GM21619 (cell line): ENCODE data around the gene GPR4.
A peak's percentile ranks its signal among the peaks of the same experiment; 100 is the strongest.

Experiments
- ATAC-seq: cut with Tn5 transposase; IDR thresholded peaks from one replicate; pipeline ENCODE4 v1.9.1; 2021; ENCODE audit not compliant: unreplicated experiment

GPR4 gene

GRCh38 chr19:45590300-45591003 is 11.6 kb downstream of the GPR4 start:
- ATAC-seq: no peak

- ATAC-seq: no peak
These were observed 12.2 kb downstream of the GPR4 start for GRCh38 chr19:45589768-45590167.

GRCh38 chr19:45587873-45588272 is 14.1 kb downstream of the GPR4 start:
- ATAC-seq: no peak

GRCh38 chr19:45585158-45585577 is 16.8 kb downstream of the GPR4 start:
- no peak for ATAC-seq

- ATAC-seq: peak; percentile 80
These were observed 17.5 kb downstream of the GPR4 start, which contains the start of gene OPA3 for GRCh38 chr19:45584332-45585157. OPA3 (minus strand) TSS chr19:45584802; CDS start chr19:45584764, 38 bp downstream.

GRCh38 chr19:45581576-45581975 is 20.4 kb downstream of the GPR4 start:
- no peak for ATAC-seq

GRCh38 chr19:45578861-45579260 is 23.2 kb downstream of the GPR4 start:
- ATAC-seq: no peak

GRCh38 chr19:45577111-45577905 is 24.7 kb downstream of the GPR4 start:
- no peak for ATAC-seq

- no peak for ATAC-seq
These were observed 25.3 kb downstream of the GPR4 start for GRCh38 chr19:45576682-45577081.

GRCh38 chr19:45575216-45575615 is 26.8 kb downstream of the GPR4 start:
- ATAC-seq: no peak

- no peak for ATAC-seq
These were observed 27.5 kb downstream of the GPR4 start for GRCh38 chr19:45574526-45574925.

- ATAC-seq: no peak
These were observed 30.4 kb downstream of the GPR4 start for GRCh38 chr19:45571457-45572220.

GRCh38 chr19:45569619-45570421 is 32.2 kb downstream of the GPR4 start:
- no peak for ATAC-seq

GRCh38 chr19:45568732-45569131 is 33.3 kb downstream of the GPR4 start:
- no peak for ATAC-seq

GRCh38 chr19:45567609-45568008 is 34.4 kb downstream of the GPR4 start:
- ATAC-seq: no peak

GRCh38 chr19:45564131-45564780 is 37.8 kb downstream of the GPR4 start:
- no peak for ATAC-seq

GRCh38 chr19:45560686-45561085 is 41.3 kb downstream of the GPR4 start:
- ATAC-seq: no peak

- ATAC-seq: no peak
These were observed 42.0 kb downstream of the GPR4 start for GRCh38 chr19:45560038-45560437.

GRCh38 chr19:45558399-45558878 is 43.6 kb downstream of the GPR4 start:
- ATAC-seq: no peak
